Measurements from ENCODE around the gene GNPAT.

GRCh38 chr1:231209531-231209930 lies 31.5 kb upstream of the GNPAT start:
- TF ChIP-seq MAZ (IDR thresholded peaks at IDR 0.05; ENCODE audit: borderline replicate concordance, low read depth, low read length) (no peak), SMC3 (IDR thresholded peaks at IDR 0.05; ENCODE audit: low read depth, low read length) (no peak), CTCF (conservative IDR thresholded peaks at IDR 0.05; ENCODE audit: low read depth, low read length) (no peak), POLR2A (IDR thresholded peaks at IDR 0.05; ENCODE audit: low read depth, low read length) (no peak), MXI1 (IDR thresholded peaks at IDR 0.05; ENCODE audit: borderline replicate concordance, low read depth, low read length) (no peak), RFX5 (IDR thresholded peaks at IDR 0.05; ENCODE audit: low read depth, low read length) (no peak), NFE2L2 (IDR thresholded peaks at IDR 0.05; ENCODE audit: low read depth, low read length) (no peak), RCOR1 (IDR thresholded peaks at IDR 0.05; ENCODE audit: insufficient replicate concordance, low read length) (no peak), ELK1 (IDR thresholded peaks at IDR 0.05; ENCODE audit: borderline replicate concordance, low read depth, low read length) (no peak), MAFK (IDR thresholded peaks at IDR 0.05; ENCODE audit: low read depth, low read length) (no peak), USF2 (IDR thresholded peaks at IDR 0.05; ENCODE audit: low read depth, low read length) (no peak), CEBPB (IDR thresholded peaks at IDR 0.05; ENCODE audit: low read depth, low read length) (no peak)
